Rectal smooth muscle tissue (tissue), 1 donor: ENCODE results near the gene SLC7A5.

ENCODE experiments used
- H3K27ac ChIP-seq: one replicate; pipeline ENCODE4 v1.7.0; 2013; ENCODE audit warnings: low read depth, low read length, inconsistent platforms
- H3K27me3 ChIP-seq: one replicate; pipeline ENCODE4 v1.7.0; 2013; ENCODE audit warnings: low read length; ENCODE audit not compliant: control insufficient read depth, insufficient read depth
- H3K36me3 ChIP-seq: one replicate; pipeline ENCODE4 v1.7.0; 2013; ENCODE audit warnings: low read length; ENCODE audit not compliant: control insufficient read depth, insufficient read depth
- H3K4me1 ChIP-seq: one replicate; pipeline ENCODE4 v1.7.0; 2013; ENCODE audit warnings: low read length; ENCODE audit not compliant: control insufficient read depth, insufficient read depth
- H3K4me3 ChIP-seq: one replicate; pipeline ENCODE4 v1.7.0; 2013; ENCODE audit warnings: low read length
- H3K9ac ChIP-seq: one replicate; pipeline ENCODE4 v1.7.0; 2013; ENCODE audit warnings: low read length

The SLC7A5 gene

GRCh38 chr16:87836844-87837581, 32.3 kb downstream of the SLC7A5 start:
- Histone ChIP-seq H3K27ac (no peak overlapping the region), H3K4me1 (no peaks in the 10 kb centered on the region), H3K36me3 (peaks cover 11% of the 10 kb centered on the region), H3K9ac (no peak overlapping the region), H3K4me3 (no peak overlapping the region), H3K27me3 (no peaks in the 10 kb centered on the region)

GRCh38 chr16:87836346-87836843, 32.9 kb downstream of the SLC7A5 start:
- H3K36me3 ChIP-seq: peaks cover 11% of the 10 kb centered on the region

GRCh38 chr16:87835882-87836331, 33.4 kb downstream of the SLC7A5 start:
- Histone ChIP-seq H3K4me3 (no peak overlapping the region), H3K27ac (no peak overlapping the region), H3K4me1 (no peaks in the 10 kb centered on the region), H3K36me3 (peaks cover 11% of the 10 kb centered on the region), H3K27me3 (no peaks in the 10 kb centered on the region), H3K9ac (no peak overlapping the region)

More at GRCh38 chr16:87836346-87836843, 32.9 kb downstream of the SLC7A5 start:
- no peak overlapping the region for H3K9ac ChIP-seq
- no peaks in the 10 kb centered on the region for H3K27me3 ChIP-seq
- no peaks in the 10 kb centered on the region for H3K4me1 ChIP-seq
- H3K27ac ChIP-seq: no peak overlapping the region
- no peak overlapping the region for H3K4me3 ChIP-seq

DNA sequence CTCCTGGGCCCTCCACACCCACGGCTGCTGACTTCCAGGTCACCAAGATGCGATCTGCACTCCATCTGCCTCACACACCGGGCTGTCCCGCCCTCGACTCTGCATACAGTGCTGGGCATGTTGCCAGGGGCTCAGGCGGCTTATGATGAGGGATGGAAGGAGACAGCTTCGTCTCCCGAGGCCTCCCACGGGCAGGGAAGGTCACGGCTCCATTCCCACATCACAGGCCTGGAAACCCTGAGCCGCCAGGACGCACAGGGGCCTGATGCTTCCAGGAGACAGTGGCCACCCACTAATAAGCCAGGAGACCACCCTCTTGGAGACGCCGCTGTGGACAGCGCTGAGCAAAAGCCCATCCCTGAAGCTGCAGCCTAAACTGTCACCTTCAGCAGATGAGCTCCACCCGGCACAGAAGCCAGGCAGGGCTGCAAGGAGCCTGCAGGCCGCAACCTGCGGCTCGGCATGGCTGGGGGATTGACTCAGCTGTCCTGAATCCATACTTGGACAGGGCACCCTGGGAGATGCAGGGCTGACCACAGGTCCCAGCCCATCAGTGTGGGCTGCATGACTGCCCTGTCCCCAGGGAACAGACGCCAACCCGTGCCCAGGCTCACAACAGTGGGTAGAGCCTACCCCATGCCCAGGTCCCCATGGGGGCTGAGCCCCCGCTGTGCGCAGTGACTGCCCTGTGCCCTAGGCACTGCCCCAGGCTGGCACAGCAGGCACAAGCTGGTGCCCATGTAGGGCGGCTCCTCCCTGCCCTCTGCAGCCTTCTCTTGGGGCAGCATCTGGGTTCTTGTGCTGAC, 34.4 kb downstream of the SLC7A5 start:
- Histone ChIP-seq H3K4me3 (no peak overlapping the region), H3K9ac (no peak overlapping the region), H3K27ac (peak overlapping the region; percentile 70), H3K4me1 (no peaks in the 10 kb centered on the region), H3K27me3 (no peaks in the 10 kb centered on the region), H3K36me3 (peaks cover 11% of the 10 kb centered on the region)

DNA sequence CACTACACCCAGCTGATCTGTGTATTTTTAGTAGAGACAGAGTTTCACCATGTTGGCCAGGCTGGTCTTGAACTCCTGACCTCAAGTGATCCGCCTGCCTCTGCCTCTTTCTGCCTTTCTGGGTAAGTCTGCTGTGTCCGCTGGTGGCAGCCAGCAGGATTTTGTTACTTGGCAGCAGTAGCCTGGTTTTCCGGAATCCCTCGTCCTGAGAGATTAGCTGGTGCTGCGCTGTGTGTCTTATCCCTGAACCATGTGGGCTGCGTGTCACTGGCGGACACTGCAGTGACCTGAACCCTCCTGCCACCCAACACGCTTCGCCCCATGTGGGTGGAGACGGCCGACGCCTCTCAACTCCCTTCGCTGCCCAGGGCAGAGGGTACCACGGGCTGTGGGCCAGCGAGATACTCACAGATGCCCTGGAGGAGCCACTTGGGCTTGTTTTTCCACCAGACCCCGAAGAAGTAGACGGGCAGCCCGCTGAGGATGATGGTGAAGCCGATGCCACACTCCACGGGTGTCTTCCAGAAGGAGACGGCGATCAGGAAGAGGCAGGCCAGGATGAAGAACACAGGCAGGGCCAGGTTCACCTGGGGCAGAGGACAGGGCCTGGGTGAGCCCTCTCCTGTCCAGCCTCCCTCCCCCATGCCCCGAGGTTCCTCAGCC, 35.2 kb downstream of the SLC7A5 start:
- H3K27ac ChIP-seq: peak overlapping the region; percentile 70
- no peaks in the 10 kb centered on the region for H3K4me1 ChIP-seq
- peaks cover 11% of the 10 kb centered on the region for H3K36me3 ChIP-seq
- H3K9ac ChIP-seq: no peak overlapping the region
- no peak overlapping the region for H3K4me3 ChIP-seq
- H3K27me3 ChIP-seq: no peaks in the 10 kb centered on the region

DNA sequence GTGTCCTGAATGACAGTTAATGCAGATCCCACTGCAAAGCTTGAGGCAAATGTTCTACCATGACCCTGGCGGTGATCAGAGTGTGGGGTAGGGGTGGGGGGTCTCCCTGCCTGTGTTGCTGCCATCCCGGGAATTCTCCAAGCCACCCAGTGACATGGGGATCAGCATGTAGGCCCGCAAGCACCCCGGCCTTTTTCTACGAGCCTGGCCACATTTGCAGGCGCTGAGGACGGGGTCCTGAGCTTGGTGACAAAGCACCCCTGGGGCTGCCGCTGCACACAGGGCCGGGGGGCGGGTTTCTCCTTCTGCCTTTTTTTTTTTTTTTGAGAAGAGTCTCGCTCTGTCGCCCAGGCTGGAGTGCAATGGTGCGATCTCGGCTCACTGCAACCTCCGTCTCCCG, 35.8 kb downstream of the SLC7A5 start:
- Histone ChIP-seq H3K27ac (no peak overlapping the region), H3K36me3 (peaks cover 11% of the 10 kb centered on the region), H3K4me3 (no peak overlapping the region), H3K9ac (no peak overlapping the region), H3K27me3 (no peaks in the 10 kb centered on the region), H3K4me1 (no peaks in the 10 kb centered on the region)

DNA sequence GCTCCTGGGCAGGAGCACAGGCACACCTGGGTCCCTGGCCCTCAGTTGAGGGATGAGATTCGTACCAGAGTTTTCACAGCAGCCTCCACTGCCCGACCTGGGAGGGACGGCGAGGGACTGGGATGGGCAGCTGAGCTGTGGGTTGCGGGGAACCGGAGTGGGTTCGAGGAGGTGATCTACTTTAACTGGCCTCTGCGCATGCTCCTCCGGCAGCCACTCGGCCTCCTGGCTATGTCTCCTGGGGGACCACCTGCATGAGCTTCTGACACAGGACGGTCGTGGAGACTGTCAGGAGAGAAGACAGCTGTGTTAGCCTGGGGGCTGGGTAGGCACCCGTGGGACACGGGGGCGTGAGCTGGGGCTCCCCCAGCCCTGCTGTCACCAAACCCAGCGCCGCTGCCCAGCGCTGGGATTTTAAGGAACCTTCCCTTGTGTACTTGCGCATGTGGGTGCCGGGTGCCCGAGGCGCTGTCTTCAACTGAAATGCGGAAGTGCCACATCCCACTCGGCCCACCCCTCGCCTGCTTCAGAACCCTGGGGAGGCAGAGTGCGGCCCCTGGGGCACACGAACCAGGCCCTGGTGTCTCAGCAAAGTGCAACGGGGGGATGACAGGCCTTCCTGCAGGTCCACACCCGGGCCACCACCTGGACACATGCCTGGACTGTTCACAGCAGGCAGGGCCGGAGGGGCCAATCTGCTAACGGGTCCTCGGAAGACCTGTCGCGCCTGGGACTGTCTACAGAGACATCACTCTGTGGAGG, 36.4 kb downstream of the SLC7A5 start:
- H3K4me3 ChIP-seq: no peak overlapping the region
- H3K27ac ChIP-seq: no peak overlapping the region
- H3K36me3 ChIP-seq: peaks cover 11% of the 10 kb centered on the region
- H3K27me3 ChIP-seq: no peaks in the 10 kb centered on the region
- no peaks in the 10 kb centered on the region for H3K4me1 ChIP-seq
- no peak overlapping the region for H3K9ac ChIP-seq

GRCh38 chr16:87832137-87832527, 37.2 kb downstream of the SLC7A5 start:
- Histone ChIP-seq H3K9ac (no peak overlapping the region), H3K27ac (no peak overlapping the region), H3K4me1 (no peaks in the 10 kb centered on the region), H3K36me3 (peaks cover 8% of the 10 kb centered on the region), H3K27me3 (no peaks in the 10 kb centered on the region), H3K4me3 (no peak overlapping the region)

- no peak overlapping the region for H3K27ac ChIP-seq
- H3K4me1 ChIP-seq: no peaks in the 10 kb centered on the region
- H3K4me3 ChIP-seq: no peak overlapping the region
- H3K36me3 ChIP-seq: peaks cover 3% of the 10 kb centered on the region
- H3K9ac ChIP-seq: no peak overlapping the region
- no peaks in the 10 kb centered on the region for H3K27me3 ChIP-seq
Measured at GRCh38 chr16:87831421-87832136, 37.7 kb downstream of the SLC7A5 start.

DNA sequence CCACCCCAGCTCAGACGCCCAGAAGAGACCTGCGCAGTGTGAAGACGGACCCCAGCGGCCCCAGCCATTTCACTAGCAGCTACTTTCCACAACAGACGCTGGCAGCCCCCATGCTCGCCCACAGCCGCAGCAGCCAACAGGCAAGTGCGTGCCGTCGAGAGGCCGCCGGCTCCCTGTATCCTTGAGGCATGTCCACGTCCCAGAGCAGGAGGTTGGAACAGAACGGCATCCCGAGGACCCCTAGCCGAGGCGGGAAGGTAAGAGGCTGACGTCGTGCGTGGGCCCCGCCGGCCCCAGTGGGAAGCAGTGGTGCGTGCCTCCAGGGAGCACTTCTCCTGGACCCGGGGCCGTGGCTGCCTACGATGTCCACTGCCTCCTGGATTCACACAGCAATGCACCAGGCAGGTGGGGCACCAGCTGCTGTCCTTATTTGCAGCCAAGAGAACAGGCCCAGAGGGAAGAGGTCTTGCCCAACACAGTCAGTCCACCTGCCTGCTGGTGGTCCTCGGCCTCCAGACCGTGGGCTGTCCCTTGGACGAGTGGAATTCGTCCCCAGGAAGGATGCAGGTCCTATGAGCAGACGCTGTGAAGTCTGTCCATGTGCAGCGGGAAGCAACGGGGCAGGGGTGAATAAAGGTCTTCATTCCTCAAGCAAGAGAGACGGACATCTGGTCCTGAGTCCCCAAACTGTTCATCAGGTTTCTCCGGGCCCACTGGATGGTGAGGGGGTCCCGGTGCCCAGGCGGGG, 38.5 kb downstream of the SLC7A5 start:
- H3K27me3 ChIP-seq: no peaks in the 10 kb centered on the region
- no peaks in the 10 kb centered on the region for H3K4me1 ChIP-seq
- H3K9ac ChIP-seq: no peak overlapping the region
- H3K36me3 ChIP-seq: no peaks in the 10 kb centered on the region
- no peak overlapping the region for H3K27ac ChIP-seq
- no peak overlapping the region for H3K4me3 ChIP-seq
